Erythroblast (primary cell): Measurements from ENCODE around the gene S1PR5.

ENCODE experiments used
- GATA1 ChIP-seq: IDR thresholded peaks from 2 replicates; pipeline ENCODE4 v1.6.1; 2011; ENCODE audit warnings: low read depth, mild to moderate bottlenecking, control low read depth, low read length, moderate library complexity
- POLR2A ChIP-seq: IDR thresholded peaks from 2 replicates; pipeline ENCODE4 v1.6.1; 2011; ENCODE audit warnings: mild to moderate bottlenecking, low read length

DNA sequence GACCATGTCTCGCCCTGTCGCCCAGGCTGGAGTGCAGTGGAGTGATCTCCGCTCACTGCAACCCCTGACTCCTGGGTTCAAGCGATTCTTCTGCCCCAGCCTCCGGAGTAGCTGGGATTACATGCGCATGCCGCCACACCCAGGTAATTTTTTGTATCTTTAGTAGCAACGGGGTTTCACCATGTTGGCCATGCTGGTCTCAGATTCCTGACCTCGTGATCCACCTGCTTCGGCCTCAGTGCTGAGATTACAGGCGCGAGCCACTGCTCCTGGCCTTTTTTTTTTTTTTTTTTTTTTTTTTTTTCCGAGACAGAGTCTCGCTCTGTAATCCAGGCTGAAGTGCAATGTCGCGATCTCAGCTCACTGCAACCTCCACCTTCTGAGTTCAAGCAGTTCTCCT lies 9.2 kb downstream of the S1PR5 start:
- TF ChIP-seq POLR2A (no peak), GATA1 (no peak)
